ENCODE measurements around the gene GPR153. TPM values are rescaled to one million over a fixed set of nuclear protein-coding genes. Genes with fewer than 3 reads are reported as not detected.

GPR153 gene
- total RNA-seq, 1 donor = 4.0 TPM

DNA sequence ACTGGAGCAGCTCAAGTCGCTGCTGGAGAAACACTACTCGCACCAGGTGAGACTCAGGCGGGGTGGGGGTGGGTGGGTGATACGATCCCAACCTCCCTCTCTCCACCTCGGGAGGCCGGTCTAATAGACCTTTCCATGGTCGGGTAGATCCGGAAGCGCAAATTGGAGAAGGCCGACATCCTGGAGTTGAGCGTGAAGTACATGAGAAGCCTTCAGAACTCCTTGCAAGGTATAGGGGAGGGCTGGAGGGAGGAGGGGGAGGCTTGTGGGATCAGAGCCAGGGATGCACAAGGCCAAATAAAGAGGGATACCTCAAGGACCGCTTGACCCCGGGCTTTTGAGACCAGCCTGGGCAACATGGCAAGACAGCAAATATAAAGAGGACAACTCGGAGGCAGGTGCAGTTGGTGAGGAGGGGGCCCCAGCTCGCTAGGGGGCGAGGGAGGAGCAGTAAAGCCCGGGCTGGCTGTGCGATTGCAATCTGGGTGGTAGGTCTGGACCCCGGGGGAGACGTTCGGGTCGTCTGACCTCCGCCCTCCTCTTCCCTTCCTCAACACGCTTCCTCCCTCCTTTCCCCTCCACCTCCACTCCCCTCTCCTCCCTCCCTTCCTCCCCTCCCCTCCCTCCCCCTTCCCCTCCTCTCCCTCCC, 16.4 kb downstream of the GPR153 start:
- H3K4me3 ChIP-seq (ENCODE audit: insufficient read depth, low read length) = no peak overlapping the region
- no peak overlapping the region for H3K4me2 ChIP-seq (ENCODE audit: insufficient read depth, low read length)
- no peaks in the 10 kb centered on the region for H3K79me2 ChIP-seq (ENCODE audit: insufficient read depth, low read length)
- H3K27ac ChIP-seq (ENCODE audit: low read depth, low read length) = no peak overlapping the region
- no peak overlapping the region for H2AFZ ChIP-seq (ENCODE audit: low read length)
- no peaks in the 10 kb centered on the region for H3K36me3 ChIP-seq (ENCODE audit: insufficient read depth, low read length)
- H4K20me1 ChIP-seq (ENCODE audit: insufficient read depth, low read length) = peaks cover 7% of the 10 kb centered on the region
- peaks cover 62% of the 10 kb centered on the region for H3K27me3 ChIP-seq (ENCODE audit: insufficient read depth, low read length)
- peaks cover 4% of the 10 kb centered on the region for H3K4me1 ChIP-seq (ENCODE audit: insufficient read depth, low read length)
- no peak for DNase-seq (ENCODE audit: insufficient read length, low spot score, missing footprints)
- no peaks in the 10 kb centered on the region for H3K9me3 ChIP-seq (ENCODE audit: low read depth, low read length)
- TF ChIP-seq, protein P1, sequence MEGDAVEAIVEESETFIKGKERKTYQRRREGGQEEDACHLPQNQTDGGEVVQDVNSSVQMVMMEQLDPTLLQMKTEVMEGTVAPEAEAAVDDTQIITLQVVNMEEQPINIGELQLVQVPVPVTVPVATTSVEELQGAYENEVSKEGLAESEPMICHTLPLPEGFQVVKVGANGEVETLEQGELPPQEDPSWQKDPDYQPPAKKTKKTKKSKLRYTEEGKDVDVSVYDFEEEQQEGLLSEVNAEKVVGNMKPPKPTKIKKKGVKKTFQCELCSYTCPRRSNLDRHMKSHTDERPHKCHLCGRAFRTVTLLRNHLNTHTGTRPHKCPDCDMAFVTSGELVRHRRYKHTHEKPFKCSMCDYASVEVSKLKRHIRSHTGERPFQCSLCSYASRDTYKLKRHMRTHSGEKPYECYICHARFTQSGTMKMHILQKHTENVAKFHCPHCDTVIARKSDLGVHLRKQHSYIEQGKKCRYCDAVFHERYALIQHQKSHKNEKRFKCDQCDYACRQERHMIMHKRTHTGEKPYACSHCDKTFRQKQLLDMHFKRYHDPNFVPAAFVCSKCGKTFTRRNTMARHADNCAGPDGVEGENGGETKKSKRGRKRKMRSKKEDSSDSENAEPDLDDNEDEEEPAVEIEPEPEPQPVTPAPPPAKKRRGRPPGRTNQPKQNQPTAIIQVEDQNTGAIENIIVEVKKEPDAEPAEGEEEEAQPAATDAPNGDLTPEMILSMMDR (IDR thresholded peaks at IDR 0.05; ENCODE audit: extremely low read depth, low read depth, low read length) = no peak

DNA sequence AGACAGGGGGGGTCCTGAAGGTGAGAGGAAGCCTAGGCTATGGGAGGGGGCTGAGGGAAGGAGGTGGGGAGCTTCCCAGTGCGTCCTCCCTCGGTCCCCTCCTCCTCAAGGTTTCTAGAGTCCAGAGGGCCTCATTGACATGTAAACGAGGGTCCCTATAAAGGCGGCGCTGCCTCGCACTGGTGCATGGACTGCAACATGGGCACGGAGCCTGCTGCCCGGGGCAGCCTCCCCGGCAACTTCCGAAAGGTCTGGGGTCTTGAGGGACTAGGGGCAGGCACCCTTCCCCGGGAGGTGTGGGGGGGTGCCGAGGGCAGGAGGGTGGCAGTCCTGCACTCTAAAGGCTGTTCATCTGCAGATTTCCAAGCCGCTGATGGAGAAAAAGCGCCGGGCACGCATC, 16.9 kb downstream of the GPR153 start, which contains the start of gene HES3:
Gene HES3, plus strand, starts transcription at position 187 of the 400 bp plus-strand sequence. Its CDS starts 187 bp downstream, at position 374.
- TF ChIP-seq, protein P1 (IDR thresholded peaks at IDR 0.05; ENCODE audit: extremely low read depth, low read depth, low read length) = no peak
- peak; percentile 73 for DNase-seq (ENCODE audit: insufficient read length, low spot score, missing footprints)
- Histone ChIP-seq H3K4me3 (ENCODE audit: insufficient read depth, low read length) (no peak within 1 kb of the TSS), H3K4me1 (ENCODE audit: insufficient read depth, low read length) (peaks cover 4% of the 10 kb centered on the region), H3K27ac (ENCODE audit: low read depth, low read length) (no peak within 1 kb of the TSS), H3K4me2 (ENCODE audit: insufficient read depth, low read length) (no peak within 1 kb of the TSS), H4K20me1 (ENCODE audit: insufficient read depth, low read length) (peaks cover 7% of the 10 kb centered on the region), H3K79me2 (ENCODE audit: insufficient read depth, low read length) (no peaks in the 10 kb centered on the region), H3K9me3 (ENCODE audit: low read depth, low read length) (no peaks in the 10 kb centered on the region), H2AFZ (ENCODE audit: low read length) (no peak within 1 kb of the TSS), H3K27me3 (ENCODE audit: insufficient read depth, low read length) (peaks cover 66% of the 10 kb centered on the region), H3K36me3 (ENCODE audit: insufficient read depth, low read length) (no peaks in the 10 kb centered on the region)

DNA sequence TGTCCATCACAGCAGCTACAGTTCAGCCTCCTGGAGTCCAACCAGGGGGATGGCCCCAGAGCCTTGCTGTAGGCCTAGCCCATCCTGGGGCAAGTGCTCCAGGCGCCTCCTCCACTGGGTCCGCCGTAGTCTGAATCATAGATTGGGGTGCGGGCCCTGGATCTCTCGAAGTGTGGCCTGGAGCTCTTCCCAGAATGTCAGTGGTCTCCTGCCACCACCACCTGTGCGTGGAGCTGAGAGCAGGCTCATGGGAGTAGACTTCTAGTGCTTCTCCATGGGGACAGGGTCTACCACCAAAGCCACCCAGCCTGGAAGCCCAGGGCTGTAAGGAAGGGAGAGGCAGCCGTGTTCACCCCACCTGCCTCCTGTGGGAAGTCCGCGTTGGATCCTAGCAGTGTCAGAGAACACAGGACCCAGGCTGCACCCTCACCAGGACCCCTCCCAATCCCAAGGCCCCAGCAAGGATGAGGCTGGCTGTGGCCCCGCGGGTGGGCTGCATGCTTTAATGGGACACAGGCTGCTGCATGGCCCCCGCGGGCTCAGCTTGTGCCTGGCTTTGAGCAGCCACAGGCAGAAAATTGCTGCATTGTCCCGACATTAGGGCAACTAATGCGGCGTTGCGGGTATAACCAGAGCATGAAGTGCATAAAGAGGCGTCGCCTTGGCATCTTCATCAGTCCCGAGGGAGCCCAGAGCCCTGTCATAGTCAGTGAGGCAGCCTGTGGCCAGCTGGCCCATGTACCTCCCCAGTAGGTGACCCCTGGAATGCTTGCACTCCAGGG, 17.7 kb downstream of the GPR153 start:
- no peak overlapping the region for H2AFZ ChIP-seq (ENCODE audit: low read length)
- DNase-seq (ENCODE audit: insufficient read length, low spot score, missing footprints) = peak; percentile 85
- no peaks in the 10 kb centered on the region for H3K9me3 ChIP-seq (ENCODE audit: low read depth, low read length)
- no peaks in the 10 kb centered on the region for H3K36me3 ChIP-seq (ENCODE audit: insufficient read depth, low read length)
- peaks cover 68% of the 10 kb centered on the region for H3K27me3 ChIP-seq (ENCODE audit: insufficient read depth, low read length)
- no peak overlapping the region for H3K4me3 ChIP-seq (ENCODE audit: insufficient read depth, low read length)
- no peak overlapping the region for H3K27ac ChIP-seq (ENCODE audit: low read depth, low read length)
- H3K4me1 ChIP-seq (ENCODE audit: insufficient read depth, low read length) = peaks cover 4% of the 10 kb centered on the region
- no peak overlapping the region for H3K4me2 ChIP-seq (ENCODE audit: insufficient read depth, low read length)
- peaks cover 7% of the 10 kb centered on the region for H4K20me1 ChIP-seq (ENCODE audit: insufficient read depth, low read length)
- TF ChIP-seq, protein P1 (IDR thresholded peaks at IDR 0.05; ENCODE audit: extremely low read depth, low read depth, low read length) = no peak
- no peaks in the 10 kb centered on the region for H3K79me2 ChIP-seq (ENCODE audit: insufficient read depth, low read length)

Data from osteoblast (primary cell).